HG02884 (cell line): ENCODE measurements around the gene AMBP.

Experiments used
- ATAC-seq: cut with Tn5 transposase; IDR thresholded peaks from one replicate; pipeline ENCODE4 v1.9.1; 2021; ENCODE audit warnings: mild to moderate bottlenecking, moderate library complexity; ENCODE audit not compliant: unreplicated experiment

Gene AMBP

DNA sequence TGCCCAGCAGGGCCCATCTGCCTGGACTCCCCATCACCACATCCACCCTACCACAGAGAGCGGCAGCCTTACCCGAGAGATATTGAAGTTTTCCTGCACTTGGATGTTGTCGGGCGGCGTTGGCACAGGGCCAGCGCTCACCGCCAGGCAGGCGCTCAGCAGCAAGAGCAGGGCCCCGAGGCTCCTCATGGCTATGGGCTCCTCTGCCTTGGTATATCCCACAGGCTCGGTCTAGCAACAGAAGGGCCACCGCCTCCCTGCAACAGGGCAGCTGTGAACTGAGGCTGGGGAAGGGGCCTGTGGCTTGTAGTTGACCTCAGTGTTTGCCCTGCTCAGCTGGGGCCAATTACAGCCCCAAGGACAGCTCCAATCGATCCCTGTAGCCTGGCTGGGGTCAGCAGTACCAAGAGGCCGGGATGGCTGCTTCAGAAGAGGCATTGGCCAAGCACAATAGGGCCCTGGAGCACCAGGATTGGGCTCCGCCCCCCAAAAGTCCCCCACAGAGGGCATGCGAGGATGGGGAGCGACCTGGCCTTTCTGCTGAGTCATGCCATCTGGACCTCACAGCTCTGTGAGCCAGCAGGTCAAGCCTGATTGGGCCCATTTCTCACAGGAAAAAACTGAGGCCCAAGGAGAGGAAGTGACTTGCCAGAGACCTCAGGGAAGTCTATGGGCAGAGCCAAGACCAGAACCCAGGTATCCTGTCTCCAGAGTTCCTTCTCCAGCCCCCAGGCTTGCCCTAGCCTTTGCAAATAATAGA is at the start of gene AMBP:
AMBP (minus strand) TSS at position 280 of the 760 bp plus-strand sequence; CDS start at position 189, 91 bp downstream.
- no peak for ATAC-seq

DNA sequence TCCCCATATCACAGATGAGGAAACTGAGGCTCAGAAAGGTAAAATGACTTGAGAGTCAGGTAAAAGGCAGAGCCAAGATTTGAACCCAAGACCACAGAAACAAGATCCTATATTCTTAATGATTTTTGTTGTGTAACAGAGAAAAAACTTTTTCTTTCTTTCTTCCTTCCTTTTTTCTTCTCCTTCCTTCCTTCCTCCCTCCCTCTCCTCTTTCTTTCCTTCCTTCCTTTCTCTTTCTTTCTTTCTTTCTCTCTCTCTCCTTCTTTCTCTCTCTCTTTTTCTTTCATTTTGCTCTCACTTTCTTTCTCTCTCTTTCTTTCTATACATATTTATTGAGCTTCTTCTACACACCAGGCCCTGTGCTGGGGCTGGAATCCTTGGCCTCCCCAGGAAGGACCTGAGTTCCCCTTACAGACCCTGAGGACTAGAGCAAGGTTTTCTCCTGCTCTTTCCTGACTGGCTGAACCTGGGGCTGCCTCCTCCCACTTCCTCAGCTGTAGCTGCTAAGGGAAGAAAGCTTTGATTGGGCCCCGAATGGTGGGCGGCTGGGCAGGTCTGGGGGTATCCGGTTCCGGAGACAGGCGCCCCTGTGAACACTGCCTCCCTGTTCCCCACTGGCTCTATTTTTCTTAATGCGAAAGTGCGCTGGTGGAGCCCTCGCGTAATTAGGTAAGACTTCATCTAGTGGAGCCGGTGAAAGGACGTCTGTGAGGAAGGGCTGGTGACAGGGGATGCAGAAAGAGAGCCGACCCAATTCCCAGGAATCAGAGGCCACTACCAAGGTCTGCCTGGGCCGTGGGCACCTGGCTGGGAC is 48.4 kb upstream of the AMBP start:
- no peak for ATAC-seq

DNA sequence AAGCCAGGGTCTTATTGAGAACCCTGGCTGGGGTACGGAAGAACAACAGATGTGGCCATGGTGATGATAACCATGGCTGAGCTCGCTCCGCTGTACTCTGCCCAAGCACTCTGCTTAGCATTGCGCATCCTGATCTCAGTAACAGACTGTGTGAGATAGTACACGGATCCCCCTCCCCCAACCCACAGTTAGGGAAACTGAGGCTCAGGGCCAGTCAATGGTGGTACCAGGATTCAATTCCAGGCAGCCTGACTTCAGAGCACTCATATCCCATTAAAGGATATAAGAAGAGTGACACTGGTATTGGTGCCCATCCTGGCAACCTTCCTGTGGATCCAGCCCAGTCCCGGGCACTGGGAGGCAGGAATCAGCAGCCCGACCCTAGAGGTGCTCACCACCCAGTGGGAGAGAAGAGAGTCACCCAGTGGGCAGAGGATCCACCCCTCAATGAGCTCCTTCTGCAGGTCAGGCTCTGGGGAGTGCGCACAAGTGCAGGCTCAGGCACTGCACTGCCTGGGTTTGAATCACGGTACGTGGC is 47.4 kb upstream of the AMBP start:
- no peak for ATAC-seq

DNA sequence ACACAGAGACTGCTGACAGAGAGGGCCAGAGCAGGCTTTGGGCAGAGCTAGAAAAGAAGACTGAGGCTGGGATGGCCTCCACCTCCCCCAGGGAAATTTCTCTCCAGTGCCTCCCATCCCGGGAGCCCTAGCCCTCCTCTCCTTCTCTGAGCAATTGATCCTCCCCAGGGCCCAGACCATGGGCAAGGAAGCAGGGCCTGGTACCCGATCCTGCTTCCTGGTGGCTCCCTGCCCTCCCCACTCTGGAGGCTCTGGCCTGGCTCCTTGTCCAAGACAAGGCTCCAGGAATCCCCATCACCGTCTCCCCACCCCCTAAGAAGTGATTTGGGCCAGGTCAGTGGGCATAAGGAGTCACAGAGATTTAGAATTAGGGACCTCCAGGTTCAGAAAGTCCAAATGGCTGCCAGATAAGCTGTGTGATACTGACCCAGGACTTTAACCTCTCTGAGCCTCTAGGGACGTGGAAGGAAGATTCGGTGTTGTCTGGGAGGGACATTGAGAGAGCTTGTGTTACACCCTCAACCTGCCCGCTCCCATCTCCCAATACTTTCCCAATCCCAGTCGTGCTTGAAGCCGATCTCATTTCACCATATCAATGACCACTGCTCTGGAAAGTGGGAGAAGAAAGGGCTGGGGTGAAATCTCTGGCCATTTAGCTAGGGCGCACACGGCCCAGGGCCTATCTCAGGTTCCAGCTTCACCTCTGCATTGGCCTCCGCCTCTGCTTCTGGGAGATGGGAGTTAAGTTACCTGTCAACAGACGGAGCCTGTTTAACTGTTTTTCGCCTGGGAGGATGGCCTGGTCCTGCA is 46.8 kb upstream of the AMBP start:
- ATAC-seq: no peak

DNA sequence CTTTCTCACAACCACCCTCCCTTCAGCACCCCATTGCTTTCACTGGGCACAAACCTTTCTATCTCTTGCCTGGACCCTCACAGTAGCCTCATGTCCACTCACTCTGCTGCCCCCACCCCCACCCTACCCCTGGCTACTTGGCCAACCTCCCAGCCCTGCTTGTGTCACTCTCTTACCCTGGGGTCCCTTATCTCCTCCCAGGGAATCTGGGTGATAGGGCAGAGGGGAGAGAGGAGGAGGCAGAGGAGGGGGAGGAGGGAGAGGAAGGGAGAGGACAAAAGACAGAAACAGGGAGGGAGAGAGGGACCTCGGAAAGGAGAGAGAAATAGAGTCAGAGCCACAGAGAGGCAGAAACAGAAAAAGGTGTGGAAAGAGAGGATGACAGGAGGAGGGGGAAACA is 46.0 kb upstream of the AMBP start:
- no peak for ATAC-seq

DNA sequence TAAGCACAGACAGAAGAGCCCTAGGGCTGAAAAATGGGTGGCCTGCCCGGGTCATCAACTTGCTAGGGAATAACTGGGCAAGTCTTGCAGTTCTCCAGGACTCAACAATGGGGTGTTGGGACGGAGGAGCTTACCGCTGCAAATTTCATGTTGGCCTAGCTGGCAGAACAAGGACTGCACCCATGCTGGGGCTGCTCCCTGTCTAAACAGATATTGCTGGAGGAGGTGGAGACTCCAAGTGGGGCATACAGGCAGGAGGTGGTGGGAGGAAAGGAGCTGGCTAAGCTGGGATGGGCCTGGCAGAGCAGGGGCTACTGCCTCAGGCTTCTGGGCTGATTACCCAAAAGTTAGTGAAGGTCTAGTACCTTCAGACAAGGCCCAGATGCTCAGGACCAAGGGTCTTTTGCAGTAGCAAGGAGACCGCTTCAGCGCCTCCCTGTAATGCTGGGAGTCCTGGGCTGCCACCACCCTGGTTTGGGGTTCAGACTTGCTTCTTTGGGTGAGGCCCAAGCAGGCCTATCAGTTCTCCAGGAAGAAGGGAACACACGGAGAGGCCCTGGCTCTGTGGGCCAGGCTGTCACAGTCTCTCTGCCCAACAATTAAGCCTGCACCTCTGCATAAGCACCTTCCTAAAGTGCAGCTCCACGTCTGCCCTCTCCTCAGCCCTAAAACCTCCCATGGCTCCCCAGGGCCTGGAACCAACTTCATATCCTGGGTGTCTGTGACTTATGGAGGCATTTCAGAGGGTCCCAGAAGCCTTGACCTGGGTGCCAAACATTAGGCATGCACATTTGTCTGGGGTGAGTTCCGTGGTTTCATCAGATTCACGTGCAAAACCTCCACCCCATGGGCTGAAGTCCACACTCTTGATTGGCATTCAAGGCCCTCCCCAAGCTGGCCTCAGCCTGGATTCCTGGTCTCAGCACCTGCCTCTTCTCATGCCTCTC is 45.2 kb upstream of the AMBP start:
- ATAC-seq: no peak

DNA sequence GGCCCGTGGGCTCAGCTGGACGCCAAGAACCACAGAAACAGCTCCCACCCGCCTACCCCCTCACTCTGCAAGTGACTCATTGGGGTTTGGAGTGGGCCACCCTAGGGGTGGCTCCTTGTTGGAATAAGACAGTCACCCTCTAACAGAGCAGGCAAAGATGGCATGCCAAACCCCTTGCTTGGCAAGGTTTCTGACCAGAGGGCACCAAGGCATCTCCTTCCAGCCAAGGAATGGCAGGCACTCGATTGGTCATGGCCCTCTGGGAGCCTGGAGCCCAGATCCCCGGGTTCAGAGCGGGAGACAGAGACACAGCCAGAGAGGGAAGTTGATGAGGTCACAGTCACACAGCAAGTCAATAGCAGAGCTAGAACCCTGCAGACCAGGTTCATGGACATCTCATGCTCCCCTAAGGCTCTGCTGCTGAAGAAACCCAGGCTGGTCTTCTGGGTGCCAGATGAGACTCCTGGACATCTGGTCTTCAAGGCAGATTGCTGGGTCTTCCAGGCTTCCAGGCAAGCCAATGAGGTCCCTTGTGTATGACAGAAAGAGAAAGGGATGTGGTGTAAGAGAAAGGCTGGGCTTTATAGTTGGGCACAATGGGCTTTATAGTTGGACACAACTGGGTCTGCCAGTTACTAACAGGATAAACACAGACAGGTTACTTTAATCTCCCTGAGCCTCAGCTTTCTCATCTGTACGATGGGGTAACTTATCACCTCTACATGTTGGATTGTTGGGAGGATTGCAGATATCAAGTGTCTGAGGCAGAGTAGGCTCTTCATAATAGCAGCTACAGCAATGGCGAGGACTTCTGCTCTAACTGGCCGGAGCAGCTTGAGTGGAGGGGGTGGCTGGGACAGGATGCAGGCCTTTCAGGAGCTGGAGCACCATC is 44.3 kb upstream of the AMBP start:
- no peak for ATAC-seq

DNA sequence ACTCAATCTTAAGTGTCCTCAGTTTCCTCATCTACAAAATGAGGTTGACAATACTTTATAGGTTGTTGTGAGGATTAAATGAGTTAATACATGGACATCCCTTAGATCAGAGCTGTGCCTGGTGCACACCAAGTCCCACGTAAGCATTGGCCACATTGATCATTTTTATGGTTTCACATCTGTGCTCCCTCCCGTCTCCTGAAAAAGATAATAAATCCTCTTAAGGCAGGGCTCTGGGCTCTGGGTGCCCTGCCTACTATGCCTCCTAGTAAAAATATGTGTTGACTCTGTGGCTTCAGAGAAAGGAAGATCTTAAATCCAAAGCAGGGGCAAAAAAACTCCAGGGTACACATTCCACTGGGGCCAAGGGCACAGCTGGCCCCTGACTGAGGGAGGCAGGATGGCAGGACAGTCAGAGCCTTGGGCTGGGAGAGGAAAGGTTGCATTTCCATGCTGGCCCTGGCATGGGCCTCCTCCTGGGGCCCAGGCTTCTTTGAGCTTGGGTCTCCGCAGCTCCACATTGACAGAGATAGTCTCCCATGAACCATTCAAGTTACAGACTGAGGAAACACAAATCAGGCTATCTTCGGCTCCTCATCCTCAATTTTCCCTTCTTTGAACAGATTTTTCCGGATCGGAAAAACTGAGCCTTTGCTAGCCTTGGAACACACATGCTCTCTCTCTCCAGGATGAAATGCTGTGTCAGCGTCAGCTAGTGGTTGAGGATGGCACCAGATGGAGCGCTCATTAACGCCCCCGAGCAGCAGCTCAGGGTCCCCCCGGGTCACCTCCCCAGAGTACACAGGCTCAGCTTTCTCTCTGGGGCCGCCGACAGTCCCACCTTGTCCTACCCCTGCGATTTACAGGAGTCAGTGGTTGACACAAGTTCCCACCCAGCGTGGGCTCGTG is 43.4 kb upstream of the AMBP start:
- ATAC-seq: no peak

DNA sequence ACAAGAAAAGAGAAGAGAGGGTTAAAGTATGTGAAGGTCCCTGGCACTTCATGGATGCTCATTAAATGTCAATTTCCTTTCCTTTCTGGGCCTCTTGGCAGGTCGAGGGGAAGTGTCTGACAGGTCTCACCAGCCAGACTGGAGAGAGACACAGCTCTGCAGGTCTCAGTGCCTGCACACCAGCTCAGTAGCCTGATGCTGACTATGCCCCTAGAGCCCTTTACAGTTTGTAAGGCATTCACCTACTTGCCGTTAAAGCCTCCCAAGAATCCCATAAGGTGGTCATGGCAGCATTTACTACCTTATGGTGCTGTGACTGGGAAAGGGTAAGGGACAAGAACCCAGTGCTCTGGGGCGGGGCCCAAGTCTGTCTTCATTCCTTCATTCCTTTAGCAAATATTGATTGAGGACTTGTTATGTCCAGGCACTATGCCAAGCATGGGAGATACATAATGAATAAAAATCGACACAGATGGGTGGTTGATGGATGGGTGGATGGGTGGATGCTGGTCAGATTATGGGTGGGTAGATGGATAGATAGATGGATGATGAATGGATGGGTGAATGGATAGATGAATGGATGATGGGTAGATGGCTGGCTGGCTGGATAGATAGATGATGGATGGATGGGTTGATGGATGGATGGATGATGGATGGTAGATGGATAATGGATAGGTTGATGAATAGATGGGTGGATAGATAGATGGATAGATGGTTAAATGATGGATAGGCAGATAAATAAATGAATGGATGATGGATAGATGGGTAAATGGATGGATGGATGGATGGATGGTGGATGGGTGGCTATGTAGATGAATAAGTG is 42.3 kb upstream of the AMBP start:
- ATAC-seq: no peak

DNA sequence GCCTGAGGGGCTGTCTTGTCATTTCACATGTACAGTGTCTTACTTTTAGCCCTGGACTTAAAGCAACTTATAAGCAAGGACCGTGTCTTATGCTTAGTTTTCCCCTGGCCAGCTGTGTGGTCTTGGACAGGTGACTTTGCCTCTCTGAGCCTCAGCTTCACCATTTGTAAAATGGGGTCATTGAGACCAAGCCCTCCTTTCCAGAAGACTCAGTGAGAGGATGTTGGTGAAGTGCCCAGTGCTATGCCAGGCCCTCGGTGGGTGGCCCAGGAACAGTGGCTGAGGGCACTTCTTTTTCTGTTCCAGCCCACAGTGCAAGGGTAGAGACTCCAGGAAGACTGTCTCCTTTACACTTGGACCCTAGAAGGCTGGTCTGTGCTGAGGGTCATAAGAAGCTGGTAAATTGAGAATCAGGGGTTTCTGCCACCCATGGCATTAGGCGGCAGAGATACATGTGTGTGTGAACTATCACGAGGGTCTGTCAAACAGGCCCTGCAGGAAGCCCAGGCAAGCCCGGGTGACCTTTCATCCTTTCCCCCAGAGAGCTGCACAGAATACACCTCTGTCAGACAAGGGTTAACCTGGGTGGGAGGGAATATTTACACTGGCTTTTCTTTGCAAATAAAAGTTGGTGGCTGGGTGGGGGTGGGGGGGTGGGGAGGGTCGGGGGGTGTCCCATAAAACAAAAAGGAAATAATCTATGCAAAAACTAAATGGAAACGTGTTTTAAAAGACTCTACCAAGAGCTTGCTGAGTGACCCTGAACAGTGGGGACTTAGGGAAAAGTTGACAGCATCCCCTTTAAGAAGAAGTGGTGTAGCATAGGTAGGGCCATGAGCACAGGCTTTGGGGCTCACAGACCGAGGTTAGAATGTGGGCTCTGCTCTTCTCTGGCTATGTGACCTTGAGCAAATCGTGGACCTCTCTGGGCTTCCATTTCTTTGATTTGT is 41.4 kb upstream of the AMBP start:
- no peak for ATAC-seq

DNA sequence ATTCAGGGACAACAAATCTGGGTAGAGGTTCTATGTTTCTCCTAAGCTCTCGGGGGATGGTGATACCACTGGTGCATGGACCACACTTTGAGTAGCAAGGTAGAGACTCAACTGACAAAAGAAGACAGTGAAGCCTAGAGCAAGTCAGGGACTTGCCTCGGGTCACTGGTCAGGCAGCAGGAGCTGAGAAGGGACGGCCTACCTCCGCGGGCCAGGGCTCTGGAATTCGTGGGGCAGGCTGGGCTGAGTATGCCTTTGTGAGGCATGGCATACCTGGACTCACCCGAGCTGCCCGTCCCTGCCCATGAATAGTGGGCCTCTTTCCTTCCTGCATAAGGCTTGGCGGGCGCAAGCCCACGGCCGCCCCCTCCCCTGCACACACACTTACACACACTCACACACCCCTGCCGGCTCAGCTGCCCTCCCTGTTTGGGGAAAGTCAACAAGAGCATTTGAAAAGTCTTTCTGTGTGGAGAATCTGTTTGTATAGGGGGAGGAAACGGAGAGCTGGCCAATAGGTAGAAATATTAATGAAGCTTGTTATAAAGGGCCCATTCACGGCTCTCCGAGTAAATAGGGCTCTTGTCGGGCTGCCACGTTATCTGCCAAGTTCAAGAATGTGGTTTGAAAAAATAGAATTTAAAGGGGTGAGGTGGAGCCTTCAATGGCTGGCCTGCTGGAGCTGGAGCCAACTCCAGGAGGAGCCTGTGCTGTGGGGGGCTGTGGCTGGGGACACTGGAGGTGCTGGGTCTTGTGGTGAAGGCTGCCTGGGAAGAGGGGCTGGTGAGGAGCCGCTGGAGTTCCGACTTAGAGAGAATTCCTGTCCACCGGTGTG is 40.1 kb upstream of the AMBP start:
- ATAC-seq: no peak

DNA sequence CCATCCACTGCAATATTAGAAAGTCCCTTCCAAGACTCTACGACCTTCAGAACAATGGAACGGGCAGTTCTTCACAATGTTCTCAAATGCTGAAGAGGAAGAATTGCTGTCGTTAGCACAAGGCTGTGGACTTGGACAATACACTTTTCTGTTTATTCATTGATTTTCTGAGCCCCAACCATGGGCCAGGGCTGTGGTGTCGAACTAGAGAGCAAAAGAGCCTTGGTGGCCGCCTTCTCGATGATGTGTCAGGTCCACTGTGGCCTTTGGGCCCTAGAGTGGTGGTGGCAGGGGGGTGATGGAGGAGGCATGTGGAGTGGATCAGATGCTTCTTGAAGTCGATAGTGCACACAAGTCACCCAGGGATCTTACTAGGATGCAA is 39.5 kb upstream of the AMBP start:
- ATAC-seq: no peak

DNA sequence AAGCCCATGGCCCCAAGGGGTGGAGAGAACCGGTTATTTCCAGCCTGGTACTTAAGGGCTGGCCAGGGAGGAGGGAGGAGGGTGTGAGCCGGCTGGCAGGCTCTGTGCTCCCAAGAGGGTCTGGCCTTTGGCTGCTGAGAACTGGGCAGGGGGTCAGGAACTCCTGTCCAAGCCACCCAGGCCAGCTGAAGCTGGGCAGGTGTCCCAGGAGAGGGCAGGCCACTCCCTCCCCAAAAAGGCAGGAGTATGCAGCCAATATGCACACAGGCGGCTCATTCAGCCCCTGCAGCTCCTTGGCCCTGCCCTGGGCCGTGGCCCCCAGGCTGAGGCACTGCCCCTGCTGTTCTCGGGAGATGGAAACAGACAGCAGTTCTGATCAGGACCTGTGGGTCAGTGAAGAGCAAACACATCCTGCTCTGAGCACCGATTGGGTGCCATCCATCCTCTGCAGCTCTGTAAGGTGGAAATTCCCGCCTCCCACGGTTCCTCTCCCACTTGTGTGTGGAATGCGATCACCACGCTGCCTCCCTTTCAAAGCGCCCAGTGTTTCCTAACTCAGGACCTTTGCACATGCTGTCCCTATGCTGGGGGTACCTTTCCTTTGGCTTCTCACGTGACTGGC is 38.1 kb upstream of the AMBP start:
- ATAC-seq: no peak

DNA sequence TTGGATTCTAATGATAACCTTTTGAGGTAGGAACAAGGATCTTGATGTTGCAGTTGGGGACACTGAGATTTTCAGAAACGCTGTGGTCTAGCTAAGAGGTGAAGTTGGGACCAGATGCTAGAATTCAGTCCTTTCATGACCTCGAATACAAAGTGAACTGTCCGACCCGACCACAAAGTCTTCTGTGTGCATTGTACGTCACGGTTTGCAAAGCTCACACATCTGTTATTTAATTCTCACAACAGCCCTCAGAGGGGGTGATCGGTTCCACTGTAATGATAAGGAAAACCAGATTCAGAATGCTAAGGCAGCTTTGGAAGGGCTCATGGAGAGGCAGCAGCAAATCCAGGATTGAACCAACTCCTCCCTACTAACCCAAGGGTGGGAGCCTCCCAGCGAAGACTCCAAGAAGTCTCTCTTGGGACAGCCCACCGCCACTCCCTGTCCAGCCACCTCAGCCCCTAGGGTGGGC is 37.6 kb upstream of the AMBP start:
- ATAC-seq: no peak

DNA sequence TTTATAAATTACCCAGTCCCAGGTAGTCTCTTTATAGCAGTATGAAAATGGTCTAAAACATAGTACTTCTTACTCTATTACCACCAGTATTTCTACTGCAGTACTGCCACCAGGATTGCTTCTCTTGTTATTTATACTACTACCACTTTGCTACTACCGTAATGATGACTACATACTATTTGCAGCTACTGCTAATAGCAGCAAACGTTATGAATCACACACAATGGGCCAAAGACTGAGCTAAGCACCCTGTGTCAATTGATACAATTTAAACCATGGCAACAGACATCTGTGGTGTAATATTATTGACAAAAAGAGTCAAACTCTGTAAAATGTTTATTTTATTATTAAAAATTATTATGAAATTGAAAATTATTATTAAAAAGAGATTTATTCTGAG is 36.3 kb upstream of the AMBP start:
- no peak for ATAC-seq
